Keratinocyte (primary cell): Measurements from ENCODE around the gene SELENOP. TPM values are rescaled to one million over a fixed set of nuclear protein-coding genes. Genes with fewer than 3 reads are reported as not detected.

ENCODE experiments used
- DNase-seq: peaks from one replicate; pipeline ENCODE4 v3.0.0-alpha.2; 2011; ENCODE audit warnings: low read depth, missing footprints, low spot score
- FAIRE-seq: peaks from 2 replicates; lab custom pipeline; 2011; peaks lifted over from hg19 to GRCh38; lab: Jason Lieb, UNC
- H2AFZ ChIP-seq: 2 replicates; pipeline ENCODE4 v1.6.0; 2012; ENCODE audit warnings: low read length, control low read depth, inconsistent platforms; ENCODE audit not compliant: control insufficient read depth
- H3K27ac ChIP-seq: 2 replicates; pipeline ENCODE4 v1.5.1; 2011; ENCODE audit warnings: low read length; ENCODE audit not compliant: control insufficient read depth, insufficient read depth
- H3K27me3 ChIP-seq: 3 replicates; pipeline ENCODE4 v1.6.0; 2011; ENCODE audit warnings: low read length; ENCODE audit not compliant: control insufficient read depth, insufficient read depth; ENCODE audit errors: extremely low read depth
- H3K36me3 ChIP-seq, 2 experiments: 2 replicates in 1 of 2; 3 replicates in 1 of 2; pipeline ENCODE4 v1.5.1; 2011; ENCODE audit warnings: low read length in 2 of 2, mild to moderate bottlenecking in 1 of 2; ENCODE audit not compliant: control insufficient read depth in 2 of 2, insufficient read depth in 2 of 2; ENCODE audit errors: extremely low read depth in 1 of 2
- H3K4me1 ChIP-seq: 3 replicates; pipeline ENCODE4 v1.5.1; 2011; ENCODE audit warnings: low read length; ENCODE audit not compliant: control insufficient read depth, insufficient read depth; ENCODE audit errors: extremely low read depth
- H3K4me2 ChIP-seq: 3 replicates; pipeline ENCODE4 v1.6.0; 2011; ENCODE audit warnings: low read depth, low read length; ENCODE audit not compliant: control insufficient read depth, insufficient read depth; ENCODE audit errors: extremely low read depth
- H3K4me3 ChIP-seq, 3 experiments: fragments of 200-600 bp in 1 of 3; sonication (generic) in 1 of 3; 2 replicates in 2 of 3; 3 replicates in 1 of 3; pipeline ENCODE4 v1.5.1; 2011 to 2016; ENCODE audit warnings: low read length in 3 of 3, mild to moderate bottlenecking in 3 of 3, control low read depth in 2 of 3, inconsistent platforms in 1 of 3, low read depth in 1 of 3, mixed read lengths in 1 of 3, mixed run types in 1 of 3, moderate library complexity in 1 of 3; ENCODE audit not compliant: control insufficient read depth in 2 of 3, insufficient read depth in 2 of 3; ENCODE audit errors: extremely low read depth in 1 of 3
- H3K79me2 ChIP-seq: 2 replicates; pipeline ENCODE4 v1.6.0; 2012; ENCODE audit warnings: low read length; ENCODE audit not compliant: control insufficient read depth, insufficient read depth
- H3K9ac ChIP-seq: 3 replicates; pipeline ENCODE4 v1.6.0; 2011; ENCODE audit warnings: low read length; ENCODE audit not compliant: control insufficient read depth, insufficient read depth; ENCODE audit errors: extremely low read depth
- H3K9me1 ChIP-seq: 3 replicates; pipeline ENCODE4 v1.6.0; 2011; ENCODE audit warnings: low read length; ENCODE audit not compliant: control insufficient read depth, insufficient read depth; ENCODE audit errors: extremely low read depth
- H3K9me3 ChIP-seq: 2 replicates; pipeline ENCODE4 v1.5.1; 2012; ENCODE audit warnings: low read depth, low read length; ENCODE audit not compliant: control insufficient read depth
- H4K20me1 ChIP-seq: 3 replicates; pipeline ENCODE4 v1.6.0; 2011; ENCODE audit warnings: low read length; ENCODE audit not compliant: control insufficient read depth, insufficient read depth; ENCODE audit errors: extremely low read depth
- CTCF ChIP-seq, 3 experiments: IDR thresholded peaks in 1 of 3; conservative IDR thresholded peaks in 1 of 3; optimal IDR thresholded peaks in 1 of 3; 2 replicates in 2 of 3; 3 replicates in 1 of 3; pipeline versions ENCODE3 to v1.5.1; 2011; ENCODE audit warnings: low read length in 3 of 3, mild to moderate bottlenecking in 3 of 3, moderate library complexity in 2 of 3, control low read depth in 1 of 3, inconsistent platforms in 1 of 3; ENCODE audit not compliant: insufficient read depth in 2 of 3; ENCODE audit errors: extremely low read depth in 1 of 3
- EZH2 ChIP-seq: IDR thresholded peaks from one replicate; pipeline ENCODE4 v1.6.1; 2012; ENCODE audit warnings: inconsistent platforms, mild to moderate bottlenecking, low read length, moderate library complexity
- dilution Hi-C: fragments of 300-500 bp; cut with MboI; formaldehyde crosslinking; loops from one replicate; pipeline ENCODE4 v1.7.0; 2020; ENCODE audit warnings: low sequenced_read_pairs; ENCODE audit not compliant: extremely low pct_ligation_motif_present
- polyA plus RNA-seq, 5 experiments: library from polyadenylated mRNA; depleted of rRNA in 3 of 5; stranded (reverse) in 3 of 5; stranded (forward) in 1 of 5; unstranded in 1 of 5; fragments of >200 nt; gene quantifications; 1 replicate in 1 of 5; 2 replicates in 3 of 5; 3 replicates in 1 of 5; pipeline versions ENCODE4 v1.2.1 to v1.2.3, GENCODE V29; 2011 to 2012; ENCODE audit warnings: missing spikeins in 2 of 5, low read depth in 1 of 5, low replicate concordance in 1 of 5

Gene SELENOP
- polyA plus RNA-seq, 1 donor (not counting 4 experiments of a cell fraction or from before 2014, with no cell fraction given) = 10.4 TPM

GRCh38 chr5:42787073-42787472 lies 24.6 kb downstream of the SELENOP start:
- H3K79me2 ChIP-seq = no peaks in the 10 kb centered on the region
- no peak overlapping the region for H3K4me2 ChIP-seq
- no peak for FAIRE-seq
- H3K9ac ChIP-seq = no peak overlapping the region
- H3K4me1 ChIP-seq = no peaks in the 10 kb centered on the region
- no peaks in the 10 kb centered on the region for H3K27me3 ChIP-seq
- no peaks in the 10 kb centered on the region for H4K20me1 ChIP-seq
- H3K36me3 ChIP-seq = no peaks in the 10 kb centered on the region
- no peak overlapping the region for H3K4me3 ChIP-seq
- no peak overlapping the region for H2AFZ ChIP-seq
- H3K9me1 ChIP-seq = no peaks in the 10 kb centered on the region
- TF ChIP-seq CTCF (optimal IDR thresholded peaks at IDR 0.05 in 1 of 3, IDR thresholded peaks at IDR 0.05 in 1 of 3, conservative IDR thresholded peaks at IDR 0.05 in 1 of 3; ENCODE audit: extremely low read depth in 1 of 3, insufficient read depth in 2 of 3, low read length in 3 of 3) = no peak
- TF ChIP-seq EZH2 = no peak
- dilution Hi-C loops = no loop called here
- no peak overlapping the region for H3K27ac ChIP-seq
- H3K9me3 ChIP-seq = no peaks in the 10 kb centered on the region
- no peak for DNase-seq

GRCh38 chr5:42785756-42786155 lies 25.9 kb downstream of the SELENOP start:
- H3K27ac ChIP-seq = no peak overlapping the region
- H3K9ac ChIP-seq = no peak overlapping the region
- no peak overlapping the region for H2AFZ ChIP-seq
- no peaks in the 10 kb centered on the region for H3K4me1 ChIP-seq
- H3K27me3 ChIP-seq = no peaks in the 10 kb centered on the region
- H3K79me2 ChIP-seq = no peaks in the 10 kb centered on the region
- dilution Hi-C loops = no loop called here
- H3K36me3 ChIP-seq = no peaks in the 10 kb centered on the region
- DNase-seq = no peak
- FAIRE-seq = no peak
- no peaks in the 10 kb centered on the region for H3K9me3 ChIP-seq
- H4K20me1 ChIP-seq = no peaks in the 10 kb centered on the region
- H3K9me1 ChIP-seq = no peaks in the 10 kb centered on the region
- H3K4me3 ChIP-seq = no peak overlapping the region
- no peak for TF ChIP-seq EZH2
- no peak for TF ChIP-seq CTCF (optimal IDR thresholded peaks at IDR 0.05 in 1 of 3, IDR thresholded peaks at IDR 0.05 in 1 of 3, conservative IDR thresholded peaks at IDR 0.05 in 1 of 3; ENCODE audit: extremely low read depth in 1 of 3, insufficient read depth in 2 of 3, low read length in 3 of 3)
- no peak overlapping the region for H3K4me2 ChIP-seq
